Osteocyte (in vitro differentiated cells): ENCODE measurements around the gene PIK3CG. TPM values are rescaled to one million over a fixed set of nuclear protein-coding genes. Genes with fewer than 3 reads are reported as not detected.

ENCODE experiments used
- total RNA-seq: library from RNA; stranded (reverse); gene quantifications from 2 replicates; pipeline ENCODE4 v1.2.1, GENCODE V29; 2021

PIK3CG gene
- total RNA-seq, 1 donor from 2014 or later, result not detected

Other genes with a start within 250 kb of the PIK3CG start
- gene CCDC71L, start 204.1 kb upstream of the PIK3CG start, total RNA-seq, result 45.2 and 46.6 TPM in 2 replicates
- 3.3 and 3.4 TPM in 2 replicates for gene PRKAR2B, start 179.4 kb downstream of the PIK3CG start, total RNA-seq